22Rv1 (cell line): ENCODE results near the gene NRDE2.

Source experiments
- CTCF ChIP-seq: fragments of 450-650 bp; IDR thresholded peaks from 2 replicates; pipeline ENCODE4 v1.5.1; 2017; ENCODE audit warnings: mild to moderate bottlenecking
- ZFX ChIP-seq: fragments of 450-650 bp; IDR thresholded peaks from 2 replicates; pipeline ENCODE4 v1.6.1; 2017; ENCODE audit warnings: antibody characterized with exemption, borderline replicate concordance

- TF ChIP-seq CTCF (no peak), ZFX (no peak)
These were observed 33.7 kb downstream of the NRDE2 start for GRCh38 chr14:90297876-90298629.
